Measurements from ENCODE around the gene KRT24.

DNA sequence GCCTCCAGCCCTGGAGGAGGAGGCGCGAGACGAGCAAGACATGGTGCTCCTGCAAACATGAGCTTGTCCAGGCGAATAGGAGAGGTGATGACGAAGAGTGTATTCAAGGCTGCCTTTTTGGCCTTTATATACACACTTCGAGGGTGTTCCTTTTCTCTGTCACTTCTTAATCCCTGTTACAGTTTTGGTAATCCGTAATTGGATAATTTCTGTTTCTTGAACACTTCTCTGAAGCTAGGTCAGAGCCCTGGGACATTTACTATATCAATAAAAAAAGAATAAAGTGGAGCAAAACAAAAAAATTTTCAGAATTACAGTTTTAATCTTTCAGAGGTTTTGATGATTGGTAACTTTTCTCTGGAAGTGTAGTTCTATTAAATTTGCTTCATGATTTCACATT is at the start of gene KRT24:
- TF ChIP-seq, protein P1, sequence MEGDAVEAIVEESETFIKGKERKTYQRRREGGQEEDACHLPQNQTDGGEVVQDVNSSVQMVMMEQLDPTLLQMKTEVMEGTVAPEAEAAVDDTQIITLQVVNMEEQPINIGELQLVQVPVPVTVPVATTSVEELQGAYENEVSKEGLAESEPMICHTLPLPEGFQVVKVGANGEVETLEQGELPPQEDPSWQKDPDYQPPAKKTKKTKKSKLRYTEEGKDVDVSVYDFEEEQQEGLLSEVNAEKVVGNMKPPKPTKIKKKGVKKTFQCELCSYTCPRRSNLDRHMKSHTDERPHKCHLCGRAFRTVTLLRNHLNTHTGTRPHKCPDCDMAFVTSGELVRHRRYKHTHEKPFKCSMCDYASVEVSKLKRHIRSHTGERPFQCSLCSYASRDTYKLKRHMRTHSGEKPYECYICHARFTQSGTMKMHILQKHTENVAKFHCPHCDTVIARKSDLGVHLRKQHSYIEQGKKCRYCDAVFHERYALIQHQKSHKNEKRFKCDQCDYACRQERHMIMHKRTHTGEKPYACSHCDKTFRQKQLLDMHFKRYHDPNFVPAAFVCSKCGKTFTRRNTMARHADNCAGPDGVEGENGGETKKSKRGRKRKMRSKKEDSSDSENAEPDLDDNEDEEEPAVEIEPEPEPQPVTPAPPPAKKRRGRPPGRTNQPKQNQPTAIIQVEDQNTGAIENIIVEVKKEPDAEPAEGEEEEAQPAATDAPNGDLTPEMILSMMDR (IDR thresholded peaks at IDR 0.05): no peak
- TF ChIP-seq POLR2A (IDR thresholded peaks at IDR 0.05): no peak

All from prostate gland (tissue), 2 donors.